ENCODE data around the gene RPF1.
"Not testable (repeated sequence)": the region's sequence is repeated elsewhere in the genome, so short reads cannot be mapped to it uniquely, and the experiment has no call there.

Gene RPF1

DNA sequence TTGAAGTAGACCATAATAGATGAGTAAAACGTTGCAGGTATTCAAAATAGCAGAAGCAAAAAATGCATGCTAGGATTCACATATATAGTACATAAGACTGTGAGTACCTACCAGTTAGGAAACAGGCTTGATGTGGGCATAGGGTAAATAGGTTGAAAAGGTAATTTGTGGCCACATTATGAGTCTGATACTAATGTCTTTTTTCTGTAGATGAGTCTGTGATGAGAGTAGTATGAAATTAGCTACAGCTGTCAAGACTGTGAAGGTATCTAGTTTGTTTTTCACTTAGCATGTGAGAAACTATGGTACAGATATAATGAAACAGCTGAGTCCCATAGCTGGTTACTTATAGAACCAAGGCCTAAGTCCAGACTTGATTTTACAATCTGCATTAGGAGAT, 14.7 kb downstream of the RPF1 start:
- DNase-seq = no peak

DNA sequence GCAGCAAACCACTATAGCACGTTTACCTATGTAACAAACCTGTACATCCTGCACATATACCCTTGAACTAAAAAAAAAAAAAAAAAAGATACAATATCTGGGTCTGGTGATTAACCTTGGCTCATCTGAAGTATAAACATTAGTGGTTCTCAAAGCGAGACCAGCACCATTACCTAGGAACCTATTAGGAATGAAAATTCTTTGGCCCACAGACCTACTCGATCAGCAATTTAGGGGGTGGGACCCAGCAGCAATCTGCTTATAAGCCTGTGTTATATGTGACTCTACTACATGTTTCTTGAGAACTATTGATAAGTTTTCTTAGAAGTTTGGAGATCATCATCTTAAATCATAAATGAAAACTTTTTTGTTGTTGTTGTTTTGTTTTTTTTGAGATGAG, 17.4 kb downstream of the RPF1 start:
- no peak for DNase-seq

DNA sequence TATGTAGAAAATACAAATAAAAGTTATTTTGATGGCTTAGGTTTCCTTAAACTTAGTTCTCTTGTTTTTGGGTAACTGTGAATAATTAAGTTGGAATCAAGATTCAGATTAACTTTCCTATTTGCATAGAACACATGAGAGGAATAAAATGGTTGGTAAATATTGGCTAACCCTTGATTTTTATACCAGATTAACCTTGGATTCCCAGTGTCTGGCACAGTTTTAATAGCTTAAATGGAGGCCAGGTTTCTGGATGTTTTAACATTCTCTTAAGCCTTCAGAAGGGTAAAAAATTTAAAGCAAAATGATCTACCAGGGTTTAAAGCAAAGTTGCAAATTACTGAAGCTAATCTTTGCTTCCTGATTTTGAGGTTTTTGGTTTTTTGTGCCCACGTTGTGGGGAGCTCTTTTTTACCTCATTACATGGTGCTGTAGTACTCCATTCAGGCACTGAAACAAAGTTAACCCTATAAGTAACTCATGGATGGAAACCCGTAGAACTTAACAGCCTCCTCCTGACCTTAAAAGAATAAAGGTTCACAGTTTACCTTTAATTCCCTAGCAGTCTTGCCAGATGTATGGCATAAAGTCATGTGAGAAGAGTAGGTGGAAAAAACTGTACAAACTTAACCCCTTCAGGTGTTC, 18.7 kb downstream of the RPF1 start:
- DNase-seq = no peak

DNA sequence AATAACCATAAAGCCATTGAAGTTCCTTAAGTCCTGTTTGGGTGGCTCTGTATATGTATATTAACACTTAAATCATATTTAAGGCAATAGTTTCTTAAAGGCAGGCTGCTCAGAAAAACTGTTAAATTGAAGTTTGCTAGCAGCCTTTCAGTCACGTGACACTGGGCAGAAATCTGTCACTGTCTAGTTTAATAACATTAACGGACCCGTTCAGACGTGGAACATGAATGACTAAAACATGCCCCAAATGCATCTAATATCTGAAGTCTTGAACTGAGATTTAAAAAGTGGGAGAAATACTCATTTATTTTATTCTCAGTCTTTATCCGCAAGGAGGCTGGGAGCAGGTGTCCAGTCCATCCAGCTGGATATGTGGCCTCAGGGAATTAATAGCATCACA, 23.9 kb downstream of the RPF1 start:
- no peak for DNase-seq

DNA sequence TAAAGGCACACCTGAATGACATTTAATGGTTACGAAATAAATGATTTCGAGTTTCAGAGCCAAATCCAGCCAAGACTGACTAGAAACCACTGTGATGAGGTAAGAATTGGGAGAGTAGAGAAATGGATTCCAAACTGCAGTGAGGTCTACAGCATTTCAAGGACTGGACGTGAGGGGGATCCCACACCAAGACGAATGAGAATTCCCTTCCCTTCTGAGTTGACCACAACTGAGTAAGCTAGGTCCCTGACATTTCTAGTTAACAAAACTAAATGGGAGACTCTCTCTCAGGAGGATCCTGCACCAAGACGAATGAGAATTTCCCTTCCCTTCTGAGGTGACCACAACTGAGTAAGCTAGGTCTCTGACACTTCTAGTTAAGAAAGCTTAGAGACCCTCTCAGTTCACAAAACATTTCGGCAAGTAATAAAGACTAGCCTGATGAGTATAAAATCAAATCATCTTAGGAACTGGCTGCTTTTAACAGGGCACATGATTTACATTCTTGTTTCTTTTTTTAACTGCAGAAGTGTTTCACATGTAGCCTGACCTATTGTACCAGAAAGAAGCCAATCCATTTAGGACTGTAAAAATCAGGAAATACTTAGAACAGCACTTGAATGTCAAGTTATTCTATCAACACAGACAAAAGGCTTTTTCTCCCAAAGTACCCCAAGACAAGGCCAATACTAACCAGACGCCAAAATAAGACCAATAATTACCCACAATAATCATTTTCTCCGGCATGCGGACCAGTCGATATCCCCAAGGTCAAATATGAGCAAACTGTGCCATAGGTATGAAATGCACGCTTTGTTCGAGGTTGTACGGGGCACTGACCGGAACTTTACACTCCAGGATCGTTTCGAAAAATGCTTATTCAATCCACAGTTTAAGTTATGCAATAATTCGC, 25.8 kb downstream of the RPF1 start:
- peak; percentile 68 to 88 (median 77) for DNase-seq

DNA sequence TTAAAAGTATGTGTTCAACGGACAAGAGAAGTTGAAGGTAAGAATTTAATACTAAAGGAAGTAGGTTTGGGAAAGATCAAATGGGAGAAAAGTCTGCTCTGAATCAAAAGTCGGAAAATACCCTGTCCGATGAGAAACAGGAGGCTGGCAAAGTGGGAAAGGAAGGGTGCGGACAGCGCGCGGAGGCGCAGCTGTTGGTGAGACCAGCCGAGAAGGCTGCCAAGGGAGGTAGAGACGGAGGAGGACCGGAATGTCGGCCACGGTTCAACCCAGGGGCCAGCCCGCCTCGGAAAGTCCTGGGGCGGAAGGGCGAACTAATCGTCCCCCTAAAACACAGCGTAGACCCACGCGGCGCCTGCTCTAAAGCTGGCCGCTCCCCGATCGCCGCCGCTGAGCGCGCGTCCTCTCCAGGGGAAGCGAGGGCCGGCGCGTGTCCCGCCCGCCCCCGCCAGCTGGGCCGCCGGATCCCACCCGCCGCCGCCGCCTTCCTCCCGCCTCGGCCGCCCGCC, 26.5 kb downstream of the RPF1 start:
- peak; percentile 85 to 94 (median 91) for DNase-seq

DNA sequence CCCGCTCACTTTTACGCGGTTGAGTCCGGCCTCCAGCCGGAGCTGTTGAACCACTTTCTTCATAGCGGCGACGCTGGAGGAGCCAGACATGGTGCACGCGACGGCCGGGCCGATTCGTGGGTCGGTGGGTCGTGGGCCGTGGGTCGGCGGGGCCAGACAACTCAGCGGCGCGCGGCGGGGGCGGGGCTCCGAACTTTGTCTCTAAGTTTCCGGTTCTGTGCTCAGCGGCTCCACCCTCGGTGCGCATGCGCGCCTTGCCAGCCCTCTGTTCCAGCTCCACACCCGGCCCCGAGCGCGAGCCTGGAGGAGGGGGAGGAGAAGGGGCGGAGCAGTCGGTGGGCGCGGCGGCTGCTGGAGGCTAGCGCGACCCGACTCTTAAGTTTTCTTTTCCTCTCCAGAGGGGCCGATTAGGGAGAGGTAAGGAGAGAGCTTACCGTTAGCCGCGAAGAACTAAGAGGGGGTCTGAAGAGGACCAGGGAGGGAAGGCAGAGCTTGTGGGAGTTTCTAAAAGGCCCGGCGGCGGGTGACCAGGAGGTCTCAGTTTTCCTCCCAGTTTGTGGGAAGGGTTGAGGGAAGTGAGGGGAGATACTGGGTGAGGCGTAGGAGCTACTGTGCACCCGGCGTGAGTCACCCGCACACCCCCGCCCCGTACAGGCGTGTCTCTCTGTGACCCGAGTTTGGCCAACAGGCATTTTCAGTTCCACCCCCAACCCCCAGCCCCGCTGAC, 27.1 kb downstream of the RPF1 start, which contains the start of the genes GNG5 and SPATA1:
Gene GNG5, minus strand, starts transcription at position 580 of the 727 bp plus-strand sequence. Its CDS starts 490 bp downstream, at position 90.
Gene SPATA1, plus strand, starts transcription at position 385 of the 727 bp plus-strand sequence. CDS start 9,974 bp downstream, outside the sequence.
- peak; percentile 99 to 100 (median 100) for DNase-seq

DNA sequence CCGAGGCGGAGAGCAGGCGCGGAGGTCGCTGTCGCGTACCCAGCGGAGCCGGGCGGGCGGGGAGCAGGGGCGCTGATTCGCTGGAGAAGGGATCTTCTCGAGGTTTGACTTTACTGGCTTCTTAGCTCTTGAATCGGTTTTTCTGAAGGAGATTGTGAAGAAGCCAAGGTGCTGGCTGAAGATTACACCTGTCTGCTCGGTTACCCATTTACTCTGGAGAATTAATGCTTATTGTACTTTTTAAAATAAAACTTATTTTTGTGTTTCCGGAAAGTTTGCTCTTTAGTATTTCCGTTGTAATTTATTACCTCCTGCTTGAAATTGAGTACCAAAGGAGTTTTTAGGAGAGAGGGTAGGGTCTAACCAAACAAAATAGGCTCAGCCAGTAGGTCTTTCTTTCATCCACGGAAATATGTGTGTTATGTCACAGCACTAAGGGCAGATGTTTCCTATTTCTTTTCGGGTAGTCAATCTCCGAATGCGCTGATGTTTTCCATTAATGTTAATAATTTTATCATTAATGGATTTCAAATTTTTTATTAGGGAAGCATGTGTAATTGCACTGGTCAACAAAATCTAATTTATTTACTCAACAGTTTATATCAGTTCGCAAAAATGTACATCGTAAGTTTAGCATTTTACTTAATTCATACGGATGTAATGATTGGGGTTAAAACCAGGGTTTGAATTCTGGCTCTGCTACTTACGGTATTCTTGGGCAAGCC, 27.8 kb downstream of the RPF1 start:
- peak in 2 of 3 donors; percentile 12 to 31 for DNase-seq

DNA sequence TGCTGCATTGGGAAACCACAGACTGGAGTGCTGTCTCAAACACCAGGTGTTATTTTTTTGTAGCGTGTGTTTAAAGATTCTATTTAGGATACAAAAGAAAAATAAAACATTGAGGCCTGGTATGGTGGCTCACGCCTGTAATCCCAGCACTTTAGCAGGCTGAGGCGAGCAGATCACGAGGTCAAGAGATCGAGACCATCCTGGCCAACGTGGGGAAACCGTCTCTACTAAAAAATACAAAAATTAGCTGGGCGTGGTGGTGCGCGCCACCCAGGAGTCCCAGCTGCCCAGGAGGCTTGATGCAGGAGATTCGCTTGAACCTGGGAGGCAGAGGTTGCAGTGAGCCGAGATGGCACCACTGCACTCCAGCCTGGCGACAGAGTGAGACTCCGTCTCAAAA, 28.8 kb downstream of the RPF1 start:
- DNase-seq = not testable (repeated sequence)

DNA sequence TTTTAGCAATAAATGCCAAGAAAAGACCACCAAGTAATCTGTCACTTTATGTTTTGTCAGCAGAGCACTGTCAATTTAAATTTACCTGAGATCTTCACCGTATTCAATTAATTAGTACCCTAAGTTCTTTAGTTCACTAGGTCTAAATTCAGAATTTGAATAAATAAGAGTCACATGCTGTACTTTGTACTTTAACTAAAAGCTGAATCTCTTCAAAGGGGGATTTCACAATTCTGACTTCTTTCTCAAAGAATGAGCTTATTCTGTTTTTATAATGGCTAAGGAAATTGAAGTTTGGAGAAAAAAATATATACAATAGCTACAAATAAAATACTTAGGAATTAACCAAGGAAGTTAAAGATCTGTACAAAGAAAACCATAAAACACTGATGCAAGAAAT, 29.4 kb downstream of the RPF1 start:
- no peak for DNase-seq

DNA sequence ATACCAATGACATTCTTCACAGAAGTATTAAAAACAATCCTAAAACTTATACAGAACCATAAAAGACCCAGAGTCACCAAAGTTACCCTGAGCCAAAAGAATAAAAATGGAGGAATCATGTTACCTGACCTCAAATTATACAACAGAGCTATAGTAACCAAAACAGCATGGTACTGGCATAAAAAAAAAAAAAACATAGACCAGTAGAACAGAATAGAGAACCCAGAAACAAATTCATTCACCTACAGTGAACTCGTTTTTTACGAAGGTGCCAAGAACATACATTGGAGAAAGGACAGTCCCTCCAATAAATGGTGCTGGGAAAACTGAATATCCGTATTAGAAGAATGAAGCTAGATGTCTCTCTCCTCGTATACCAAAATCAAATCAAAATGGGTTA, 30.0 kb downstream of the RPF1 start:
- DNase-seq = no peak

DNA sequence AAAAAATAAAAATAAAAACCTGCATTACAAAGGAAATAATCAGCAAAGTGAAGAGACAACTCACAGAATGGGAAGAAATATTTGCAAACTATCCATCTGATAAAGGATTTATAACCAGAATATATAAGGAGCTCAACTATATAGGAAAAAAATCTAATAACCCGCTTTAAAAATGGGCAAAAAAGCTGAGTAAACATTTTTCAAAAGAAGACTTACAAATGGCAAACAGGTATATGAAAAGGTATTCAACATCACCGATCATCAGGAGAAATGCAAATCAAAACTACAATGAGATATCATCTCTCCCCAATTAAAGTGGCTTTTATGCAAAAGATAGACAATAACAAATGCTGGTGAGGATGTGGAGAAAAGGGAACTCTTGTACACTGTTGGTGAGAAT, 31.1 kb downstream of the RPF1 start:
- no peak for DNase-seq

DNA sequence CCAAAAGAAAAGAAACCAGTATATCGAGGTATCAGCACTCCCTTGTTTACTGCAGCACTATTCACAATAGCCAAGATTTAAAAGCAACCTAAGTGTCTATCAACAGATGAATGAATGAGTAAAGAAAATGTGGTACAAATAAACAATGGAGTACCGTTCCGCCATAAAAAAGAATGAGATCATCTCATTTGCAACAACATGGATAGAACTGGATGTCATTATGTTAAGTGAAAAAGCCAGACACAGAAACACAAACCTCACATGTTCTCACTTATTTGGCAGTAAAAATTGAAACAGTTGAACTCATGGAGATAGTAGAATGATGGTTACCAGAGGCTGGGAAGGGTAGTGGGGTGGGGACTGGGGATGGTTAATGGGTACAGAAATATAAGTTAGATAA, 31.6 kb downstream of the RPF1 start:
- no peak for DNase-seq

DNA sequence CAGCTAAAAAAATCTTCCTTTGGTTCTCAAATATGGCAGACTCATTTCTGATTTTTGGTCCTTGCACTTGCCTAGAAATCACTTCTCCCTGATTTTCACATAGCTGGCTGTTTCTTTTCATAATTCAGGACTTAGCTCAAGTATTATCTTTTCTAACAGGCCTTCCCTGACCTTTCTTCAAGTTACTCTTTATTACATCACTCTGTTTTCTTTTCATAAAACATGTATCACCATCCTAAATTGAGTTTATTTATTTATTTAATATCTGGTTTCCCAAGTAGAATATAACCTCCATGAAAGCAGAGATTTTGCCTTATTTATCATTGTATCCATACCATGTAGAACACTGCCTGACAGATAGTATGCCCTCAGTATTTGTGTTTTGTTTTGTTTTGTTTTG, 45.5 kb downstream of the RPF1 start:
- no peak for DNase-seq

DNA sequence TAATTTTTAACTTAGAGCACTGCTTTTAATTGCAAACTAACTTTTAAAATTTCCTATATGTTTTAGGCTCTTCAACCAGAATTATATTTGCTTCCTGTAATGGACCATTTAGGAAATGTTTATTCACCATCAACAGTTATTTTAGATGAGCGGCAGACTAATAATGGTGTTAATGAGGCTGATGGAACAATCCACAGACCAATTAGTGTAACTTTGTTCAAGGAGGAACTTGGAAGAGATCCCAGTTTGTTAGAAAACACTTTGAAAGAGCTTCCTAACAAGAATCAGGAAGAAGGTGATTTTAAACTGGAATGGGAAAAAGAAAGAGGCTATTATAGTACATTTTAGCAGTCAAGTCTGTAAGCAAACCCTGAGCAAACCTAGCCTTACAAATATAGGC, 46.7 kb downstream of the RPF1 start:
- no peak for DNase-seq

DNA sequence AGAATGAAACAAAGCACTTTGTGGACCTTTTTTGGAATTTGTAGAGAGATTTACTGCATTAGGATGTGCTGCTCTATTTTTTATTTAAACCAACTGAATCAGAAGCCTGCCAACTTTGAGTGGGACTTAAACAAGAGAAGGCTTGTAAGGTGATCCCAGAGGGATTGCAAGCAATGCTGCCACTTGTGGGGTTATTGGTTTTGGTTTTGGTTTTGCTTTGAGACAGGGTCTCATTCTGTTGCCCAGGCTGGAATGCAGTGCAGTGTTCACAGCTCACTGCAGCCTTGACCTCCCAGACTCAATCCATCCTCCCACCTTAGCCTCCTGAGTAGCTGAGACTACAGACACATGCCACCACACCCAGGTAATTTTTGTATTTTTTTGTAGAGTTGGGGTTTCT, 59.5 kb downstream of the RPF1 start:
- no peak for DNase-seq

DNA sequence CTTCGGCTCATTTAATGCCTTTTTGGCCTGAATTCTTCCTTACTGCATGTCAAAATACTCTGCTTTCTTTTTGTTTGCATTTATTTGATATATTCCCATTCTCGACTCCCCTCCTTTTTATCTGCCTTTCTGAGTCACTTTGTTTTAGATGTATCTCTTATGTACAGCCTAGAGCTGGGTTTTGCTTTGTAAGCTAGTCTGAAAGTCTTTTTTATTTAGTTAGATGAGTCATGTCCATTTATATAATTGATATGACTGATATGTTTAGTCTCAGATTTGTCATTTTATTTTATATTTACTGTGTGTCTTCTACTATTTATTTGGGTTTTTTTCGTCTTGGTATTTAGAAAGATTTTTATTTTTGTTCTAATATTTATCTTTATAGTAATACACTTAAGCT, 60.9 kb downstream of the RPF1 start:
- DNase-seq = no peak

DNA sequence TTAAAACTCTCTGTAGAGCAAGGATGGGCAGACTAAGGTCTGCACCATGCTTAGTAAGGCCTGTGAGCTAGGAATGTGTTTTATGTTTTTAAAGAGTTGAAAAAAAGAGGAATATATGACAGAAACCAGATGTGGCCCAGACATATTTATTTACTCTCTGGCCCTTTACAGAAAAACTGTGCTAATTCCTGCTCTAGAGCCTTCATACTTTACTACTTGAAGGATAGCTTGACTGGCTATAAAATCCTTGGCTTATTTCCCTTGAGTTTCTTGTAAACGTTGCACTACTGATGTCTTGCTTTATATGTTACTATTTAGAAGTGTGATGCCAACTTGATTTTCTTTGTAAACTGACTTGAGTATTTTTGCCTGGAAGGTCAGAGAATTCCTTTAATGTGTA, 61.7 kb downstream of the RPF1 start:
- no peak for DNase-seq

DNA sequence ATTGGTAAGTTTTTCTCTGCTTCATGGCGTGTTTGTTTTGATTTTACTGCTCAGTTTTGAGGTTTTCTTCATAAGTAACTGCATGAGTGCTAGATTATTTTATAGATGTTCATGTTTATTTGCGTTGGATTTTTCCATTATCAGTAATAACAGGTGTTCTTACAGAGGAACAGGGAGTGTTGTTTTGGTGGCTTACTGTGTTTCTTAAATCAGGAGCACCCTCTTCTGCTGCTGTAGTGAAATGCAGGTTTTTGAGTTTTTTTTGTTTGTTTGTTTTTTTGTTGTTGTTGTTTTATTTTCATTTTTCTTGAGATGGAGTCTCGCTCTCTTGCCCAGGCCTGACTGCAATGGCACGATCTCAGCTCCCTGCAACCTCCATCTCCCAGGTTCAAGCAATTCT, 62.6 kb downstream of the RPF1 start:
- DNase-seq = peak; percentile 12 to 27 (median 18)
